DOHH2 (cell line): ENCODE results near the gene SPACDR.

Experiments
- H3F3A ChIP-seq: fragments of 200-600 bp; sonication (generic), shearing (Covaris generic); 2 replicates; pipeline ENCODE4 v1.6.0; 2016; ENCODE audit warnings: antibody characterized with exemption, mild to moderate bottlenecking; ENCODE audit not compliant: control insufficient read depth, insufficient read depth
- H3K27ac ChIP-seq: fragments of 200-600 bp; sonication (generic); 2 replicates; pipeline ENCODE4 v1.5.1; 2014; ENCODE audit warnings: low read depth, mild to moderate bottlenecking, low read length, moderate library complexity
- H3K27me3 ChIP-seq: fragments of 200-600 bp; sonication (generic); 2 replicates; pipeline ENCODE4 v1.6.1; 2014; ENCODE audit warnings: mild to moderate bottlenecking, low read length, mixed read lengths; ENCODE audit not compliant: control insufficient read depth
- H3K36me3 ChIP-seq: fragments of 200-600 bp; sonication (generic); 2 replicates; pipeline ENCODE4 v1.6.1; 2014; ENCODE audit warnings: mild to moderate bottlenecking, low read length, moderate library complexity, mixed read lengths; ENCODE audit not compliant: control insufficient read depth
- H3K4me1 ChIP-seq: fragments of 200-600 bp; sonication (generic); 2 replicates; pipeline ENCODE4 v1.6.1; 2014; ENCODE audit warnings: mild to moderate bottlenecking, low read length, mixed read lengths; ENCODE audit not compliant: control insufficient read depth
- H3K4me2 ChIP-seq: fragments of 200-600 bp; sonication (generic); 2 replicates; pipeline ENCODE4 v1.6.0; 2014; ENCODE audit warnings: mild to moderate bottlenecking, low read length, moderate library complexity
- H3K4me3 ChIP-seq: fragments of 200-600 bp; sonication (generic); 2 replicates; pipeline ENCODE4 v1.5.1; 2014; ENCODE audit warnings: mild to moderate bottlenecking, low read length, mixed read lengths
- H3K79me2 ChIP-seq: fragments of 200-600 bp; sonication (generic); 2 replicates; pipeline ENCODE4 v1.6.1; 2014; ENCODE audit warnings: mild to moderate bottlenecking, low read length, mixed read lengths; ENCODE audit not compliant: control insufficient read depth
- H3K9me2 ChIP-seq: fragments of 200-600 bp; sonication (generic); replicated peaks from 2 replicates; pipeline ENCODE4 v1.6.1; 2014; ENCODE audit warnings: mild to moderate bottlenecking, low read length, mixed read lengths; ENCODE audit not compliant: control insufficient read depth
- H3K9me3 ChIP-seq: fragments of 200-600 bp; sonication (generic); 2 replicates; pipeline ENCODE4 v1.6.1; 2014; ENCODE audit warnings: antibody characterized with exemption, low read length, mixed read lengths; ENCODE audit not compliant: control insufficient read depth, insufficient read depth
- H4K20me1 ChIP-seq: fragments of 200-600 bp; sonication (generic); 2 replicates; pipeline ENCODE4 v1.6.0; 2014; ENCODE audit warnings: low read depth, mild to moderate bottlenecking, antibody characterized with exemption, low read length, moderate library complexity; ENCODE audit not compliant: control insufficient read depth, insufficient read depth
- CTCF ChIP-seq: fragments of 200-600 bp; sonication (generic); IDR thresholded peaks from one replicate; pipeline ENCODE4 v1.5.1; 2014; ENCODE audit warnings: antibody characterized with exemption, mild to moderate bottlenecking, low read depth, low read length; ENCODE audit not compliant: poor library complexity, severe bottlenecking
- EZH2phosphoT487 ChIP-seq: fragments of 200-600 bp; sonication (generic); IDR thresholded peaks from 2 replicates; pipeline ENCODE4 v1.6.1; 2017; ENCODE audit warnings: borderline replicate concordance, mild to moderate bottlenecking, antibody characterized with exemption, low read length, moderate library complexity, mixed read lengths

The SPACDR gene

GRCh38 chr7:100489121-100489520 is 25.1 kb upstream of the SPACDR start:
- no peaks in the 10 kb centered on the region for H4K20me1 ChIP-seq
- TF ChIP-seq CTCF (no peak), EZH2phosphoT487 (no peak)
- no peaks in the 10 kb centered on the region for H3K9me2 ChIP-seq
- no peak overlapping the region for H3K4me2 ChIP-seq
- no peaks in the 10 kb centered on the region for H3K79me2 ChIP-seq
- no peak overlapping the region for H3K4me3 ChIP-seq
- no peak overlapping the region for H3K27ac ChIP-seq
- H3F3A ChIP-seq = no peaks in the 10 kb centered on the region; the same call in 1 of the 2 replicates
- no peaks in the 10 kb centered on the region for H3K36me3 ChIP-seq
- peaks cover 51% of the 10 kb centered on the region for H3K27me3 ChIP-seq
- no peaks in the 10 kb centered on the region for H3K9me3 ChIP-seq
- peaks cover 33% of the 10 kb centered on the region for H3K4me1 ChIP-seq

GRCh38 chr7:100488333-100489095 is 24.5 kb upstream of the SPACDR start:
- peaks cover 49% of the 10 kb centered on the region for H3K27me3 ChIP-seq
- H3K4me1 ChIP-seq = peaks cover 31% of the 10 kb centered on the region
- no peak overlapping the region for H3K4me3 ChIP-seq
- no peaks in the 10 kb centered on the region for H3K36me3 ChIP-seq
- no peak overlapping the region for H3K27ac ChIP-seq
- no peaks in the 10 kb centered on the region for H4K20me1 ChIP-seq
- peaks cover 3% of the 10 kb centered on the region; the same call in 1 of the 2 replicates for H3F3A ChIP-seq
- no peaks in the 10 kb centered on the region for H3K9me3 ChIP-seq
- H3K9me2 ChIP-seq = no peaks in the 10 kb centered on the region
- TF ChIP-seq CTCF = no peak
- H3K4me2 ChIP-seq = no peak overlapping the region
- H3K79me2 ChIP-seq = no peaks in the 10 kb centered on the region

- Histone ChIP-seq H3K9me3 (no peaks in the 10 kb centered on the region), H3K79me2 (no peaks in the 10 kb centered on the region), H3K4me1 (peaks cover 33% of the 10 kb centered on the region), H3K4me2 (peak overlapping the region; percentile 32; the same call in 1 of the 2 replicates), H3K27me3 (peaks cover 34% of the 10 kb centered on the region), H3K4me3 (no peak overlapping the region), H4K20me1 (no peaks in the 10 kb centered on the region), H3F3A (peaks cover 3% of the 10 kb centered on the region; the same call in 1 of the 2 replicates), H3K27ac (no peak overlapping the region), H3K9me2 (no peaks in the 10 kb centered on the region), H3K36me3 (no peaks in the 10 kb centered on the region)
- TF ChIP-seq CTCF = no peak
- TF ChIP-seq EZH2phosphoT487 = no peak
Observed at GRCh38 chr7:100486753-100487446, 22.8 kb upstream of the SPACDR start.
